Measurements from ENCODE around the gene FOXA3. TPM values are rescaled to one million over a fixed set of nuclear protein-coding genes. Genes with fewer than 3 reads are reported as not detected.

The FOXA3 gene
- total and polyA plus RNA-seq, 12 donors: 0.01 to 0.11 TPM; not detected in 10

- Histone ChIP-seq H3K4me1 (no peaks in the 10 kb centered on the region), H3K36me3 (no peaks in the 10 kb centered on the region), H3K9me3 (no peaks in the 10 kb centered on the region), H3K27me3 (peaks cover 0 to 26% (median 13%) of the 10 kb centered on the region in 7 donors), H3K27ac (no peak overlapping the region), H3K4me3 (no peak overlapping the region)
- ATAC-seq (no peak), DNase-seq (no peak)
- intact Hi-C loops (cut with DNase I): loop anchor here in 1 of 10 donors (10.0 kb wide), 1 partner anchor 94 kb away; no protein-coding TSS in a partner anchor
- WGBS, 2 donors: 60 to 68% methylated on average over 8 of the region's 8 CpGs
- TF ChIP-seq CTCF (IDR thresholded peaks at IDR 0.05): no peak
These were observed 56.3 kb downstream of the FOXA3 start for GRCh38 chr19:45920458-45920857.

- DNase-seq (no peak), ATAC-seq (no peak)
- H3K9me3 ChIP-seq: no peaks in the 10 kb centered on the region
- H3K4me1 ChIP-seq: no peaks in the 10 kb centered on the region
- H3K4me3 ChIP-seq: no peak overlapping the region
- peaks cover 0 to 24% (median 13%) of the 10 kb centered on the region in 7 donors for H3K27me3 ChIP-seq
- H3K36me3 ChIP-seq: no peaks in the 10 kb centered on the region
- WGBS, 2 donors: 56 to 62% methylated on average over 9 of the region's 9 CpGs
- intact Hi-C loops (cut with DNase I): loop anchor here in 2 of 10 donors (2.0 to 10.0 kb wide), 2 partner anchors 55 to 93 kb away; no protein-coding TSS in a partner anchor
- TF ChIP-seq CTCF (IDR thresholded peaks at IDR 0.05): no peak
- no peak overlapping the region for H3K27ac ChIP-seq
These were observed 58.2 kb downstream of the FOXA3 start for GRCh38 chr19:45922281-45922680.

Other genes starting within 250 kb of the FOXA3 start
- 10 to 100 TPM; 30.2 to 54.5 (median 46.1) TPM for gene EML2, start 224.9 kb upstream of the FOXA3 start, total RNA-seq
- 10 to 100 TPM; 17.3 to 26.8 TPM for gene EML2, start 224.9 kb upstream of the FOXA3 start, polyA plus RNA-seq
- gene GIPR, start 196.1 kb upstream of the FOXA3 start, total RNA-seq: 1 to 10 TPM; 2.4 to 7.8 (median 4.4) TPM
- gene GIPR, start 196.1 kb upstream of the FOXA3 start, polyA plus RNA-seq: 10 to 100 TPM in 1 of 2 donors, 1 to 10 TPM in 1; 2.4 to 16.6 TPM
- gene SNRPD2, start 172.4 kb upstream of the FOXA3 start, total RNA-seq: 100 to 1,000 TPM; 216 to 268 (median 240) TPM
- 100 to 1,000 TPM; 316 to 464 TPM for gene SNRPD2, start 172.4 kb upstream of the FOXA3 start, polyA plus RNA-seq
- 1 to 10 TPM; 1.8 to 3.5 (median 2.4) TPM for gene QPCTL, start 171.7 kb upstream of the FOXA3 start, total RNA-seq
- 1 to 10 TPM; 4.1 to 4.5 TPM for gene QPCTL, start 171.7 kb upstream of the FOXA3 start, polyA plus RNA-seq
- 10 to 100 TPM in 2 of 10 donors, 1 to 10 TPM in 8; 5.2 to 13.5 (median 9.1) TPM for gene FBXO46, start 133.4 kb upstream of the FOXA3 start, total RNA-seq
- gene FBXO46, start 133.4 kb upstream of the FOXA3 start, polyA plus RNA-seq: 10 to 100 TPM in 1 of 2 donors, 1 to 10 TPM in 1; 5.3 to 11.4 TPM
- not detected for gene MEIOSIN, start 130.9 kb upstream of the FOXA3 start, total RNA-seq
- gene MEIOSIN, start 130.9 kb upstream of the FOXA3 start, polyA plus RNA-seq: not detected
- gene SIX5, start 95.1 kb upstream of the FOXA3 start, total RNA-seq: 10 to 100 TPM; 16.8 to 24.5 (median 21.3) TPM
- 10 to 100 TPM; 15.5 to 29.3 TPM for gene SIX5, start 95.1 kb upstream of the FOXA3 start, polyA plus RNA-seq
- gene DMPK, start 81.8 kb upstream of the FOXA3 start, total RNA-seq: 100 to 1,000 TPM; 220 to 377 (median 296) TPM
- 100 to 1,000 TPM; 377 to 439 TPM for gene DMPK, start 81.8 kb upstream of the FOXA3 start, polyA plus RNA-seq
- gene DMWD, start 71.5 kb upstream of the FOXA3 start, total RNA-seq: 10 to 100 TPM; 54.2 to 78.1 (median 69.3) TPM
- 10 to 100 TPM; 44.6 to 58.9 TPM for gene DMWD, start 71.5 kb upstream of the FOXA3 start, polyA plus RNA-seq
- gene RSPH6A, start 49.0 kb upstream of the FOXA3 start, total RNA-seq: under 1 TPM in 2 of 10 donors, not detected in 8; 0.09 to 0.15 TPM
- not detected for gene RSPH6A, start 49.0 kb upstream of the FOXA3 start, polyA plus RNA-seq
- gene SYMPK, start 1.2 kb upstream of the FOXA3 start, total RNA-seq: 10 to 100 TPM; 22.4 to 45.0 (median 33.0) TPM
- 10 to 100 TPM; 30.5 to 75.0 TPM for gene SYMPK, start 1.2 kb upstream of the FOXA3 start, polyA plus RNA-seq
- gene IRF2BP1, start 21.8 kb downstream of the FOXA3 start, total RNA-seq: 10 to 100 TPM; 15.9 to 23.0 (median 20.3) TPM
- gene IRF2BP1, start 21.8 kb downstream of the FOXA3 start, polyA plus RNA-seq: 10 to 100 TPM in 1 of 2 donors, 1 to 10 TPM in 1; 8.0 to 13.4 TPM
- 10 to 100 TPM in 6 of 10 donors, 1 to 10 TPM in 4; 8.1 to 17.0 (median 10.3) TPM for gene MYPOP, start 38.3 kb downstream of the FOXA3 start, total RNA-seq
- 1 to 10 TPM; 7.1 to 8.9 TPM for gene MYPOP, start 38.3 kb downstream of the FOXA3 start, polyA plus RNA-seq
- gene NANOS2, start 50.5 kb downstream of the FOXA3 start, total RNA-seq: not detected
- not detected for gene NANOS2, start 50.5 kb downstream of the FOXA3 start, polyA plus RNA-seq
- 1 to 10 TPM; 4.4 to 7.8 (median 5.9) TPM for gene NOVA2, start 109.5 kb downstream of the FOXA3 start, total RNA-seq
- gene NOVA2, start 109.5 kb downstream of the FOXA3 start, polyA plus RNA-seq: 1 to 10 TPM; 1.6 to 8.2 TPM
- 10 to 100 TPM in 1 of 10 donors, 1 to 10 TPM in 9; 6.6 to 10.3 (median 8.3) TPM for gene CCDC61, start 131.1 kb downstream of the FOXA3 start, total RNA-seq
- gene CCDC61, start 131.1 kb downstream of the FOXA3 start, polyA plus RNA-seq: 10 to 100 TPM in 1 of 2 donors, 1 to 10 TPM in 1; 7.3 to 11.6 TPM
- gene PGLYRP1, start 158.7 kb downstream of the FOXA3 start, total RNA-seq: 1 to 10 TPM in 1 of 10 donors, under 1 TPM in 1, not detected in 8; 0.81 to 1.1 TPM
- under 1 TPM in 1 of 2 donors, not detected in 1; 0.16 TPM for gene PGLYRP1, start 158.7 kb downstream of the FOXA3 start, polyA plus RNA-seq
- not detected for gene IGFL4, start 176.7 kb downstream of the FOXA3 start, total RNA-seq
- gene IGFL4, start 176.7 kb downstream of the FOXA3 start, polyA plus RNA-seq: not detected

Data from heart right ventricle (tissue), 16 donors.